T-cell (primary cell): ENCODE results near the gene CFAP70. TPM values are rescaled to one million over a fixed set of nuclear protein-coding genes. Genes with fewer than 3 reads are reported as not detected.

Experiments
- ATAC-seq, 4 experiments: fragments of 200-7000 bp in 3 of 4; fragments of 150-1000 bp in 1 of 4; cut with Tn5 transposase; replicated peaks in 1 of 4; 1 replicate in 3 of 4; 2 replicates in 1 of 4; pipeline ENCODE4 v1.10.0; 2021; ENCODE audit warnings: moderate library complexity in 3 of 4, mild to moderate bottlenecking in 2 of 4, moderate number of reproducible peaks in 1 of 4
- CTCF ChIA-PET, 2 donors: fragments of 300-600 bp; sonication (Branson Sonifier 250); formaldehyde crosslinking; loops; one replicate each; lab custom pipeline; 2022; ENCODE audit warnings: antibody characterized with exemption in 2 of 2; lab: Charles Lee
- POLR2A ChIA-PET, 2 donors: fragments of 300-600 bp; sonication (Branson Sonifier 250); formaldehyde crosslinking; loops; one replicate each; lab custom pipeline; 2022; ENCODE audit warnings: antibody characterized with exemption in 2 of 2; lab: Charles Lee
- DNase-seq, 35 experiments: peaks; one replicate each; pipeline versions ENCODE4 v3.0.0 to v3.0.0-alpha.2; 2013 to 2023
- H3K27ac ChIP-seq: one replicate; pipeline ENCODE4 v1.5.1; 2013; ENCODE audit warnings: low read length
- H3K27me3 ChIP-seq, 2 experiments: replicated peaks in 1 of 2; 1 replicate in 1 of 2; 2 replicates in 1 of 2; pipeline versions ENCODE4 v1.6.1 to v1.7.0; 2013; ENCODE audit warnings: low read length in 1 of 2, mixed read lengths in 1 of 2; ENCODE audit not compliant: control insufficient read depth in 2 of 2, insufficient read depth in 2 of 2; ENCODE audit errors: extremely low read depth in 1 of 2
- H3K36me3 ChIP-seq, 2 donors: 1 replicate in 1 of 2; 2 replicates in 1 of 2; pipeline versions ENCODE4 v1.6.1 to v1.7.0; 2013; ENCODE audit warnings: low read length in 1 of 2; ENCODE audit not compliant: control insufficient read depth in 2 of 2, insufficient read depth in 1 of 2; ENCODE audit errors: extremely low read depth in 1 of 2
- H3K4me1 ChIP-seq, 2 experiments: 1 replicate in 1 of 2; 2 replicates in 1 of 2; pipeline versions ENCODE4 v1.6.1 to v1.7.0; 2013; ENCODE audit warnings: low read length in 2 of 2, mixed read lengths in 1 of 2; ENCODE audit not compliant: insufficient read depth in 2 of 2, control insufficient read depth in 1 of 2; ENCODE audit errors: extremely low read depth in 1 of 2
- H3K4me3 ChIP-seq, 2 donors: 1 replicate in 1 of 2; 2 replicates in 1 of 2; pipeline versions ENCODE4 v1.5.1 to v1.7.0; 2013; ENCODE audit warnings: mild to moderate bottlenecking in 2 of 2, low read length in 1 of 2, moderate library complexity in 1 of 2; ENCODE audit not compliant: control insufficient read depth in 1 of 2; ENCODE audit errors: extremely low read depth in 1 of 2
- H3K9me3 ChIP-seq: 2 replicates; pipeline ENCODE4 v1.7.0; 2013
- H3K27ac Mint-ChIP-seq, 2 donors: one replicate each; pipeline ENCODE4 v1.8.0; 2020 to 2021; ENCODE audit warnings: mild to moderate bottlenecking in 2 of 2, mixed read lengths in 2 of 2
- H3K27me3 Mint-ChIP-seq, 2 donors: one replicate each; pipeline ENCODE4 v1.8.0; 2021 to 2022; ENCODE audit warnings: mixed read lengths in 2 of 2
- H3K36me3 Mint-ChIP-seq: one replicate; pipeline ENCODE4 v1.8.0; 2021; ENCODE audit warnings: mixed read lengths
- H3K4me1 Mint-ChIP-seq, 3 donors: one replicate each; pipeline ENCODE4 v1.8.0; 2020 to 2022; ENCODE audit warnings: mixed read lengths in 3 of 3, mild to moderate bottlenecking in 1 of 3
- H3K4me3 Mint-ChIP-seq, 3 donors: one replicate each; pipeline ENCODE4 v1.8.0; 2020 to 2022; ENCODE audit warnings: mild to moderate bottlenecking in 3 of 3, mixed read lengths in 3 of 3, moderate library complexity in 3 of 3
- H3K9me3 Mint-ChIP-seq, 3 donors: one replicate each; pipeline ENCODE4 v1.8.0; 2020 to 2022; ENCODE audit warnings: mixed read lengths in 3 of 3
- WGBS: methylation state at CpG from one replicate; pipeline ENCODE4 v1.1.5; 2013; ENCODE audit warnings: missing lambda C conversion rate; ENCODE audit not compliant: insufficient coverage; 5-methylcytosine and 5-hydroxymethylcytosine counted together
- total RNA-seq, 35 experiments: library from RNA in 6 of 35; stranded (reverse) in 6 of 35; fragments of 120-200 nt in 1 of 35; gene quantifications; one replicate each; pipeline versions ENCODE4 v1.2.1 to v1.2.4 and lab custom pipeline; 2013 to 2026

CFAP70 gene
- total RNA-seq, 5 donors from 2014 or later (not counting 1 experiment from before 2014, with no cell fraction given) = 1.9 to 4.0 (median 3.2) TPM

DNA sequence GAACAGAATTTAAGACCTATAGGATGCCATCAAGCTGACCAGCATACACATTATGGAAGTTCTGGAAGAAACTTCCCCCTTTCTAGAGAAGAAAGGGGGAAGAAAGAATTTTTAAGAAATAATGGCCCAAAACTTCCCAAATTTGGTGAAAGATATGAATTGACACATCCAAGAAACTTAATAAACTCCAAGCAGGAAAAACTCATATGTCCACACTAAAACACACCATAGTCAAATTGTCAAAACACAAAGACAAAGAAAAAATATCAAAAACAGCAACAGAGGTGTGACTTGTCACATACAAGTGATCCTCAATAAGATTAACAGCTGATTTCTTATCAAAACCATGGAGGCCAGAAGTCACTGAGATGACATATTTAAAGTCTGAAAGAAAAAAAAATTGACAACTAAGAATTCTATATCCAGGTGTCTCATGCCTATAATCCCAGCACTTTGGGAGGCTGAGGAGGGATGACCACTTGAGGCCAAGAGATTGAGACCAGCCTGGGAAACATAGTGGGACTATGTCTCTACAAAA, 52.4 kb downstream of the CFAP70 start:
- no peaks in the 10 kb centered on the region for H3K27me3 ChIP-seq
- ChIA-PET POLR2A (no interaction called here), CTCF (no interaction called here)
- Mint-ChIP-seq H3K4me1 (no peaks in the 10 kb centered on the region), H3K4me3 (no peak overlapping the region), H3K36me3 (peaks cover 28% of the 10 kb centered on the region), H3K27ac (no peak overlapping the region), H3K9me3 (peaks cover 10 to 23% (median 18%) of the 10 kb centered on the region in 3 donors), H3K27me3 (no peaks in the 10 kb centered on the region)
- no peaks in the 10 kb centered on the region for H3K4me1 ChIP-seq
- H3K4me3 ChIP-seq = no peak overlapping the region
- ATAC-seq (no peak), DNase-seq (no peak)
- H3K36me3 ChIP-seq = no peaks in the 10 kb centered on the region
- peaks cover 5% of the 10 kb centered on the region for H3K9me3 ChIP-seq
- H3K27ac ChIP-seq = no peak overlapping the region

DNA sequence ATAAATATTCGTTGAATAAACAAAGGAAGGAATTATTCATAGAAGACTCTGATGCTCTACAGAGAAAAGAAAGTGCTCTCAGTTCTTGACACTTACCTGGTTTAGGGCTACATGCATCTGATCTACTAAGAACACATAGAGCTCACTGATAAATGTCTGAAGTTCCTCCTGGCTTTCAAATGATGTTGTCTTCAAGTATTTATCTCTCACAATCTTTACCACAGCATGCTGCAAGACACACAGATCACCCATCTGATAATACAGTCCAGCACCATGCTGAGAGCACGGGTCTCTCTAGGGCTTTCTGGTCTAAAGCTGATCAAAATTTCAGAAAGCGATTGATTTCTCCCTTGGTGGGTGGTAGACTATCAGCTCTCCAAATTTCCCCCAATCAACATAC, 61.7 kb downstream of the CFAP70 start:
- Mint-ChIP-seq H3K9me3 (no peaks in the 10 kb centered on the region), H3K27me3 (no peaks in the 10 kb centered on the region), H3K36me3 (peaks cover 13% of the 10 kb centered on the region), H3K4me1 (peaks cover 0 to 9% (median 5%) of the 10 kb centered on the region in 3 donors), H3K4me3 (no peak overlapping the region), H3K27ac (no peak overlapping the region)
- POLR2A ChIA-PET = no interaction called here
- no peak for DNase-seq
- H3K27ac ChIP-seq = no peak overlapping the region
- no peak for ATAC-seq
- no peaks in the 10 kb centered on the region for H3K4me1 ChIP-seq
- CTCF ChIA-PET = no interaction called here
- no peaks in the 10 kb centered on the region for H3K36me3 ChIP-seq
- H3K4me3 ChIP-seq = no peak overlapping the region
- no peaks in the 10 kb centered on the region for H3K27me3 ChIP-seq
- no peaks in the 10 kb centered on the region for H3K9me3 ChIP-seq
- WGBS = no CpG with 5 or more reads among the region's 3 CpGs

DNA sequence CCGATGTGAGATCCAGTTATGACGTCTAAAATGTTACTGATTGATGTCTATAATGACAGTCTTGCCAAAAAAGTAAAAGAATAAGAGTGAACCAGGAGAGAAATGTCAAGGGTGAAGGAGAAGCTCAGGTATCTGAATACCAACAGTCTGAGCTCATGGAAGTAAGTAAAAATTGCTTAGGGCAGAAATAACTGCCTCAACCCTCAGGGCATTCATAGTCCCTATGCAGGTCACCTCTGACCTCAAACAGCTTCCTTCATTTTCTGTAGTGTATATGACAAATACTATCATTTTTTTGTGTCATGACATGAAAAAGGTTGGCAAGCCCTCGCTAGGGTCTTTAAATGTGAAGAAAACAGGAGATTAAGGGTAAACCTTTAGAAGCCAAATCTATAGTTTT, 65.2 kb downstream of the CFAP70 start:
- ChIA-PET CTCF (no interaction called here), POLR2A (no interaction called here)
- ATAC-seq (no peak), DNase-seq (no peak)
- H3K4me1 ChIP-seq = no peaks in the 10 kb centered on the region
- no peak overlapping the region for H3K4me3 Mint-ChIP-seq
- H3K36me3 ChIP-seq = no peaks in the 10 kb centered on the region
- peaks cover 0 to 7% (median 7%) of the 10 kb centered on the region in 3 donors for H3K9me3 Mint-ChIP-seq
- H3K27me3 ChIP-seq = no peaks in the 10 kb centered on the region
- H3K27me3 Mint-ChIP-seq = no peaks in the 10 kb centered on the region
- H3K9me3 ChIP-seq = no peaks in the 10 kb centered on the region
- no peak overlapping the region for H3K4me3 ChIP-seq
- H3K27ac Mint-ChIP-seq = no peak overlapping the region
- H3K4me1 Mint-ChIP-seq = peaks cover 0 to 9% (median 5%) of the 10 kb centered on the region in 3 donors
- peaks cover 27% of the 10 kb centered on the region for H3K36me3 Mint-ChIP-seq
- no peak overlapping the region for H3K27ac ChIP-seq
- 100% methylated on average over 2 of the region's 3 CpGs for WGBS

DNA sequence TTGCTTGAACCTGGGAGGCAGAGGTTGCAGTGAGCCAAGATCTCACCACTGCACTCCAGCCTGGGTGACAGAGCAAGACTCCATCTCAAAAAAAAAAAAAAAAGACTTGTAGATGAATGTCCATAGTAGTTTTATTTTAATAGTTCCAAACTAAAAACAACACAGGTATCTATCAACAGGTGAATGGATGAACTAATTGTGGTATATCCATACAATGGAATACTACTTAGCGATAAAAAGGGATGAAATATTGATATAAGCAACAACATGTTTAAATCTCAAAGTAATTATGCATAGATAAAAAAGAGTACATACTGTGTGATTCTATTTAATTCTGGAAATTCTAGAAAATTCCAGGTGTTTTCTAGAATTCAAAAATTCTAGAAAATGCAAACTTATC, 68.7 kb downstream of the CFAP70 start:
- no peaks in the 10 kb centered on the region for H3K4me1 Mint-ChIP-seq
- DNase-seq = no peak
- Histone ChIP-seq H3K27ac (no peak overlapping the region), H3K4me1 (no peaks in the 10 kb centered on the region), H3K4me3 (no peak overlapping the region), H3K36me3 (no peaks in the 10 kb centered on the region), H3K9me3 (no peaks in the 10 kb centered on the region), H3K27me3 (no peaks in the 10 kb centered on the region)
- ChIA-PET CTCF (no interaction called here), POLR2A (no interaction called here)
- no peak for ATAC-seq
- H3K27me3 Mint-ChIP-seq = no peaks in the 10 kb centered on the region
- peaks cover 0 to 7% (median 7%) of the 10 kb centered on the region in 3 donors for H3K9me3 Mint-ChIP-seq
- H3K4me3 Mint-ChIP-seq = no peak overlapping the region
- no CpG with 5 or more reads among the region's 1 CpG for WGBS
- peaks cover 27% of the 10 kb centered on the region for H3K36me3 Mint-ChIP-seq
- no peak overlapping the region for H3K27ac Mint-ChIP-seq

DNA sequence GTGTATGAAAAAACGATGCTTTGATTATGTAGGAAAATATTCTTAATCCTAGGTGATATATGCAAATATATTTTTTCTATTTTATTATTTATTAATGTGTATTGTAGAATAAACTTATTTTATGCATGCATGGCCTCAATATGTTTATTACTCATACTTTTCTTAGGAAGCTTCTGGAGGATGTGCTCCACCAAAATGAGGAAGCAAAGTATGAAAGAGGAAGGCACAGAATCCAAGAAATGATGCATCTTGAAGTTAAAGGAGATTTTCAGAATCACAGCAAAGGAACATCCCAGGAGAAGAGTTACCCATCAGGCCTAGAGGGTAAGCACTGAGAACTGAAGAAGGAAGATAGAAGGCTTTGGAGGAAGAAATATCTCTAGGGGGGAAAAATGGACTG, 71.2 kb downstream of the CFAP70 start:
- WGBS = no CpG with 5 or more reads among the region's 1 CpG
- Mint-ChIP-seq H3K27me3 (no peaks in the 10 kb centered on the region), H3K4me1 (no peaks in the 10 kb centered on the region), H3K9me3 (peaks cover 0 to 7% (median 7%) of the 10 kb centered on the region in 3 donors), H3K36me3 (peaks cover 13% of the 10 kb centered on the region), H3K4me3 (no peak overlapping the region), H3K27ac (no peak overlapping the region)
- ATAC-seq = no peak
- Histone ChIP-seq H3K9me3 (no peaks in the 10 kb centered on the region), H3K4me1 (no peaks in the 10 kb centered on the region), H3K4me3 (no peak overlapping the region), H3K36me3 (no peaks in the 10 kb centered on the region), H3K27me3 (no peaks in the 10 kb centered on the region), H3K27ac (no peak overlapping the region)
- ChIA-PET POLR2A (no interaction called here), CTCF (no interaction called here)
- no peak for DNase-seq

DNA sequence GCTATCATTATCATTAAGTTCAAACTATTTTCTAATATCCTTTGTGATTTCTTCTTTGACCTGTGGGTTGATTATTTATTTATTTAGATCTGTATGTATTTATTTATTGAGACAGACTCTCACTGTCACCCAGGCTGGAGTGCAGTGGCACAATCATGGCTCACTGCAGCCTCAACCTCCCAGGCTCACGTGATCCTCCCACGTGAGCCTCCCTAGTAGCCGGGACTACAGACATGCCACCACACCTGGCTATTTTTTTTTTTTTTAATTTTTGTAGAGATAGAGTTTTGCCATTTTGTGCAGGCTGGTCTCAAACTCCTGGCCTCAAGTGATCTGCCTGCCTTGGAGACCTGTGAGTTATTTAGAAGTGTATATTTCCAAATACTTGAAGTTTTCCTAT, 77.6 kb downstream of the CFAP70 start:
- POLR2A ChIA-PET = no interaction called here
- Mint-ChIP-seq H3K27ac (no peak overlapping the region), H3K36me3 (no peaks in the 10 kb centered on the region), H3K4me3 (no peak overlapping the region), H3K9me3 (no peaks in the 10 kb centered on the region), H3K27me3 (no peaks in the 10 kb centered on the region), H3K4me1 (no peaks in the 10 kb centered on the region)
- Histone ChIP-seq H3K9me3 (no peaks in the 10 kb centered on the region), H3K4me3 (no peak overlapping the region), H3K27me3 (no peaks in the 10 kb centered on the region), H3K36me3 (no peaks in the 10 kb centered on the region), H3K4me1 (no peaks in the 10 kb centered on the region), H3K27ac (no peak overlapping the region)
- WGBS = no CpG with 5 or more reads among the region's 3 CpGs
- DNase-seq (no peak), ATAC-seq (no peak)
- CTCF ChIA-PET = no interaction called here

DNA sequence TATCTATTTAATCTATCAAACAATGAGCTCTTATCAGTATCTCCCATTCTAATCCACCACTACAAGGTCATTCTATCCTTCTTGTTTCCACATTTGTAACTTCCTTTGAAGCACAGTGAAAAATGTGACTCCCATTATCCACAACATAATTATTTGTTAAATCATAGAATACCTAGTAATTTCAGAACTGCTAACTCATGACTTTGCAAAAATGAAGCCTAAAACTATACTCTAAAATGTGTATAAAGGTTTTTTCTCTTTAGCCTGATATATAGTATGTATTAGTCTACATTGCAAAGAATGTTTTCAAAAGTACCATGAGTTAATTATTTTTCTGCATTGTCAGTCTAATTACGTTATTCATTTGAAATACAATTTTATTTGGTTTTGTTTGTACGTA, 94.2 kb downstream of the CFAP70 start:
- H3K4me1 ChIP-seq = no peaks in the 10 kb centered on the region
- H3K36me3 Mint-ChIP-seq = no peaks in the 10 kb centered on the region
- POLR2A ChIA-PET = no interaction called here
- CTCF ChIA-PET = interaction anchor here in 1 of 2 donors (0.6 to 1.4 kb wide), 3 partner anchors 9 to 193 kb away, joined by 4 to 5 read pairs (median 5); partner anchors contain the start of gene DNAJC9
- no peaks in the 10 kb centered on the region for H3K9me3 Mint-ChIP-seq
- WGBS = no CpG with 5 or more reads among the region's 2 CpGs
- peaks cover 0 to 3% (median 0%) of the 10 kb centered on the region in 3 donors for H3K4me1 Mint-ChIP-seq
- DNase-seq = no peak
- peaks cover 0 to 3% of the 10 kb centered on the region in 2 experiments for H3K27me3 ChIP-seq
- H3K27ac ChIP-seq = no peak overlapping the region
- ATAC-seq = no peak
- H3K27me3 Mint-ChIP-seq = no peaks in the 10 kb centered on the region
- no peaks in the 10 kb centered on the region for H3K9me3 ChIP-seq
- H3K4me3 ChIP-seq = no peak overlapping the region
- H3K4me3 Mint-ChIP-seq = no peak overlapping the region
- no peaks in the 10 kb centered on the region for H3K36me3 ChIP-seq
- no peak overlapping the region for H3K27ac Mint-ChIP-seq
